H9 (cell line): ENCODE results near the gene TBX1. TPM values are rescaled to one million over a fixed set of nuclear protein-coding genes. Genes with fewer than 3 reads are reported as not detected.

Experiments
- DNase-seq: peaks from one replicate; pipeline ENCODE4 v3.0.0-alpha.2; 2017
- H2AFZ ChIP-seq: one replicate; pipeline ENCODE4 v1.6.1; 2013; ENCODE audit warnings: mild to moderate bottlenecking, low read length, control low read depth, moderate library complexity
- H2AK5ac ChIP-seq: 2 replicates; pipeline ENCODE4 v1.6.1; 2013; ENCODE audit warnings: low read length, control low read depth, mixed read lengths; ENCODE audit not compliant: insufficient read length
- H2BK120ac ChIP-seq: one replicate; pipeline ENCODE4 v1.6.1; 2013; ENCODE audit warnings: low read depth, mild to moderate bottlenecking, low read length, control low read depth, inconsistent platforms; ENCODE audit not compliant: poor library complexity, severe bottlenecking
- H2BK12ac ChIP-seq: 2 replicates; pipeline ENCODE4 v1.6.1; 2013; ENCODE audit warnings: low read length, control low read depth, mixed read lengths, low read depth; ENCODE audit not compliant: insufficient read length
- H2BK15ac ChIP-seq: 2 replicates; pipeline ENCODE4 v1.6.1; 2013; ENCODE audit warnings: low read depth, low read length, control low read depth
- H2BK20ac ChIP-seq: one replicate; pipeline ENCODE4 v1.6.1; 2013; ENCODE audit warnings: low read depth, mild to moderate bottlenecking, low read length, control low read depth, inconsistent platforms; ENCODE audit not compliant: poor library complexity, severe bottlenecking
- H2BK5ac ChIP-seq: 2 replicates; pipeline ENCODE4 v1.6.1; 2013; ENCODE audit warnings: low read length, control low read depth, mixed read lengths; ENCODE audit not compliant: insufficient read length
- H3K14ac ChIP-seq: 2 replicates; pipeline ENCODE4 v1.6.1; 2013; ENCODE audit warnings: low read length, control low read depth; ENCODE audit not compliant: insufficient read depth
- H3K18ac ChIP-seq: 2 replicates; pipeline ENCODE4 v1.6.1; 2013; ENCODE audit warnings: low read depth, mild to moderate bottlenecking, mixed read lengths, low read length, control low read depth; ENCODE audit not compliant: insufficient read length
- H3K23ac ChIP-seq: 2 replicates; pipeline ENCODE4 v1.6.1; 2013; ENCODE audit warnings: low read length, control low read depth, mixed read lengths, low read depth; ENCODE audit not compliant: insufficient read length
- H3K23me2 ChIP-seq: 2 replicates; pipeline ENCODE4 v1.6.1; 2013; ENCODE audit warnings: low read depth, mild to moderate bottlenecking, mixed read lengths, low read length, control low read depth; ENCODE audit not compliant: insufficient read length, poor library complexity, severe bottlenecking
- H3K27ac ChIP-seq: 2 replicates; pipeline ENCODE4 v1.5.1; 2013; ENCODE audit warnings: low read length, control low read depth, mixed read lengths, low read depth; ENCODE audit not compliant: insufficient read length
- H3K27me3 ChIP-seq: 2 replicates; pipeline ENCODE4 v1.6.1; 2013; ENCODE audit warnings: low read length, control low read depth, inconsistent platforms; ENCODE audit not compliant: insufficient read depth
- H3K4ac ChIP-seq: 2 replicates; pipeline ENCODE4 v1.6.1; 2013; ENCODE audit warnings: low read depth, mild to moderate bottlenecking, control low read depth, inconsistent platforms, low read length, moderate library complexity
- H3K4me1 ChIP-seq: 2 replicates; pipeline ENCODE4 v1.6.1; 2013; ENCODE audit warnings: low read length, control low read depth, inconsistent platforms; ENCODE audit not compliant: insufficient read depth
- H3K4me2 ChIP-seq: 2 replicates; pipeline ENCODE4 v1.6.1; 2013; ENCODE audit warnings: low read length, control low read depth, mixed read lengths; ENCODE audit not compliant: insufficient read length, insufficient read depth
- H3K56ac ChIP-seq: 2 replicates; pipeline ENCODE4 v1.6.1; 2013; ENCODE audit warnings: low read depth, mild to moderate bottlenecking, mixed read lengths, low read length, control low read depth; ENCODE audit not compliant: insufficient read length
- H3K79me1 ChIP-seq: 2 replicates; pipeline ENCODE4 v1.6.1; 2013; ENCODE audit warnings: low read depth, mild to moderate bottlenecking, moderate library complexity, low read length, control low read depth, inconsistent platforms; ENCODE audit not compliant: insufficient read depth, poor library complexity, severe bottlenecking
- H3K79me2 ChIP-seq: 2 replicates; pipeline ENCODE4 v1.6.1; 2013; ENCODE audit warnings: low read length, control low read depth, inconsistent platforms; ENCODE audit not compliant: insufficient read depth
- H3K9ac ChIP-seq: 2 replicates; pipeline ENCODE4 v1.6.1; 2013; ENCODE audit warnings: low read length, control low read depth, mixed read lengths; ENCODE audit not compliant: insufficient read length; ENCODE audit errors: extremely low read depth
- H3K9me3 ChIP-seq: one replicate; pipeline ENCODE4 v1.6.1; 2013; ENCODE audit warnings: low read depth, low read length, inconsistent platforms; ENCODE audit not compliant: control insufficient read depth
- H3T11ph ChIP-seq: one replicate; pipeline ENCODE4 v1.6.1; 2013; ENCODE audit warnings: mild to moderate bottlenecking, low read length, control low read depth, inconsistent platforms
- H4K20me1 ChIP-seq: one replicate; pipeline ENCODE4 v1.6.1; 2013; ENCODE audit not compliant: control insufficient read depth, insufficient read length, insufficient read depth
- H4K5ac ChIP-seq: 2 replicates; pipeline ENCODE4 v1.6.1; 2013; ENCODE audit warnings: low read depth, mild to moderate bottlenecking, mixed read lengths, low read length, control low read depth; ENCODE audit not compliant: insufficient read length
- H4K8ac ChIP-seq: replicated peaks from 2 replicates; pipeline ENCODE4 v1.6.1; 2013; ENCODE audit warnings: low read length, control low read depth, mixed read lengths, low read depth; ENCODE audit not compliant: insufficient read length
- H4K91ac ChIP-seq: 2 replicates; pipeline ENCODE4 v1.6.1; 2013; ENCODE audit warnings: low read depth, mild to moderate bottlenecking, moderate library complexity, mixed read lengths, low read length, control low read depth; ENCODE audit not compliant: insufficient read length
- H3K27ac Mint-ChIP-seq, 3 experiments: 2 replicates in 2 of 3; 3 replicates in 1 of 3; pipeline ENCODE4 v1.8.0; 2020 to 2021; ENCODE audit warnings: mixed read lengths in 3 of 3, mild to moderate bottlenecking in 1 of 3, moderate library complexity in 1 of 3
- H3K27me3 Mint-ChIP-seq: 2 replicates; pipeline ENCODE4 v1.8.0; 2021; ENCODE audit warnings: low read depth, mild to moderate bottlenecking, moderate library complexity, mixed read lengths
- H3K36me3 Mint-ChIP-seq, 3 experiments: 2 replicates in 2 of 3; 3 replicates in 1 of 3; pipeline ENCODE4 v1.8.0; 2020 to 2021; ENCODE audit warnings: low read depth in 3 of 3, mixed read lengths in 3 of 3; ENCODE audit not compliant: insufficient read depth in 1 of 3
- H3K4me1 Mint-ChIP-seq, 2 experiments: 2 replicates each; pipeline ENCODE4 v1.8.0; 2020; ENCODE audit warnings: mixed read lengths in 2 of 2
- H3K4me3 Mint-ChIP-seq, 2 experiments: 2 replicates in 1 of 2; 3 replicates in 1 of 2; pipeline ENCODE4 v1.8.0; 2020 to 2021; ENCODE audit warnings: mild to moderate bottlenecking in 2 of 2, mixed read lengths in 2 of 2, moderate library complexity in 1 of 2
- H3K9me3 Mint-ChIP-seq, 2 experiments: 2 replicates in 1 of 2; 3 replicates in 1 of 2; pipeline ENCODE4 v1.8.0; 2020; ENCODE audit warnings: mild to moderate bottlenecking in 2 of 2, mixed read lengths in 2 of 2, moderate library complexity in 1 of 2
- WGBS: extraction: QIAGEN DNeasy Blood & Tissue Kit; methylation state at CpG from one replicate; pipeline ENCODE4 v1.1.7; 2013; ENCODE audit warnings: missing lambda C conversion rate, low lambda C conversion rate, mixed read lengths; ENCODE audit not compliant: insufficient read length; ENCODE audit errors: extremely low coverage; 5-methylcytosine and 5-hydroxymethylcytosine counted together
- total RNA-seq: library from RNA; stranded (reverse); gene quantifications from 2 replicates; pipeline ENCODE4 v1.2.1, GENCODE V29; 2021
- TF ChIP-seq, protein P1 (sequence below): fragments of 200-600 bp; sonication (generic); conservative IDR thresholded peaks from 3 replicates; pipeline ENCODE4 v1.8.0; 2021; ENCODE audit warnings: antibody characterized with exemption, mild to moderate bottlenecking

TBX1 gene
- total RNA-seq, 1 experiment from 2014 or later = 2.2 TPM

DNA sequence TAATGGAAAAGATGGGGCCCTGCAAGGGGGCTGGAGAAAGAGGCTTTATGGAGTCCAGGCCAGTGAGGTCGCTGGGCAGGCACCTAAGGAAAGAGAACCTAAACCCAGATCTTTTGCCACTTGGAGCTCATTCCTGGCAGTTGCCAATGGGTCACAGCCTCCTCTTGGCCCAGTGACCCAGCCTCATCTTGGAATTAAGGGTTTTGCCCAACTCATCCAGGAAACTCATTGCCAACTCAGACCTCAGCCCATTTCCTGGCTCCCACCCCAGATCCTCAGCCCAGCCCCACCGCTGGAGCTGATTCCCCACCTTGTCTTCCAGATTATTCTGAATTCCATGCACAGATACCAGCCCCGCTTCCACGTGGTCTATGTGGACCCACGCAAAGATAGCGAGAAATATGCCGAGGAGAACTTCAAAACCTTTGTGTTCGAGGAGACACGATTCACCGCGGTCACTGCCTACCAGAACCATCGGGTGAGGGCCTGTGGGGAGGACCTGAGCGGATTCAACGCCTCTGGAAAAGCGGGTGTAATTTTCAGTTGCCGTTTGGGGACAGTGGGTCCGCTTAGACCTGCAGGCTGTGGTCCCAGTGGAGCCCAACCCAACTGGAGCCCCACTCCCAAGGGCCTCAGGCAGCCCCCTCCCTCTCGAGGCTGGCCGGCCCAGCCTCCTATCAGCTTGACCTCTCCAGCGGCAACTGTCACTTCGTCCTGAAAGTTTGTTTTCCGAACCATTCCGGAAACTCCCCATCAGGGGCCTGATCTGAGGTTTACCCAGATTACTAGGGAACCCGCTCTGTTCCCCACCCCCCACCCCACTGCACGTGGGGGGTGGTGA is 4.3 kb downstream of the TBX1 start:
- no peaks in the 10 kb centered on the region for H3K9me3 ChIP-seq
- Mint-ChIP-seq H3K36me3 (peaks cover 0 to 3% (median 0%) of the 10 kb centered on the region in 3 experiments; a peak in 2 of 7 replicates), H3K27me3 (peaks cover 86% of the 10 kb centered on the region), H3K4me1 (peaks cover 11 to 46% of the 10 kb centered on the region in 2 experiments), H3K9me3 (peaks cover 5 to 8% of the 10 kb centered on the region in 2 experiments; a peak in 3 of 5 replicates), H3K4me3 (peak overlapping the region; percentile 0 to 80; a peak in 4 of 5 replicates), H3K27ac (no peak overlapping the region)
- no peak for DNase-seq
- no peak overlapping the region for H3K56ac ChIP-seq
- H3K23ac ChIP-seq = no peak overlapping the region
- H3K9ac ChIP-seq = no peak overlapping the region
- peaks cover 73% of the 10 kb centered on the region for H3K27me3 ChIP-seq
- no peak overlapping the region for H2AFZ ChIP-seq
- no peak overlapping the region for H3K14ac ChIP-seq
- H2BK20ac ChIP-seq = no peak overlapping the region
- H2BK15ac ChIP-seq = no peak overlapping the region; the same call in 1 of the 2 replicates
- no peak overlapping the region for H2BK12ac ChIP-seq
- no CpG with 5 or more reads among the region's 25 CpGs for WGBS
- no peak overlapping the region for H2BK120ac ChIP-seq
- no peaks in the 10 kb centered on the region for H3K79me2 ChIP-seq
- no peak overlapping the region for H3K27ac ChIP-seq
- no peak overlapping the region for H4K5ac ChIP-seq
- no peak overlapping the region for H3K18ac ChIP-seq
- peaks cover 4% of the 10 kb centered on the region; the same call in 1 of the 2 replicates for H3K4me1 ChIP-seq
- H4K91ac ChIP-seq = no peak overlapping the region
- H2AK5ac ChIP-seq = no peak overlapping the region
- H3K4ac ChIP-seq = no peak overlapping the region
- H3K79me1 ChIP-seq = no peaks in the 10 kb centered on the region
- H3T11ph ChIP-seq = no peak overlapping the region
- TF ChIP-seq, protein P1, sequence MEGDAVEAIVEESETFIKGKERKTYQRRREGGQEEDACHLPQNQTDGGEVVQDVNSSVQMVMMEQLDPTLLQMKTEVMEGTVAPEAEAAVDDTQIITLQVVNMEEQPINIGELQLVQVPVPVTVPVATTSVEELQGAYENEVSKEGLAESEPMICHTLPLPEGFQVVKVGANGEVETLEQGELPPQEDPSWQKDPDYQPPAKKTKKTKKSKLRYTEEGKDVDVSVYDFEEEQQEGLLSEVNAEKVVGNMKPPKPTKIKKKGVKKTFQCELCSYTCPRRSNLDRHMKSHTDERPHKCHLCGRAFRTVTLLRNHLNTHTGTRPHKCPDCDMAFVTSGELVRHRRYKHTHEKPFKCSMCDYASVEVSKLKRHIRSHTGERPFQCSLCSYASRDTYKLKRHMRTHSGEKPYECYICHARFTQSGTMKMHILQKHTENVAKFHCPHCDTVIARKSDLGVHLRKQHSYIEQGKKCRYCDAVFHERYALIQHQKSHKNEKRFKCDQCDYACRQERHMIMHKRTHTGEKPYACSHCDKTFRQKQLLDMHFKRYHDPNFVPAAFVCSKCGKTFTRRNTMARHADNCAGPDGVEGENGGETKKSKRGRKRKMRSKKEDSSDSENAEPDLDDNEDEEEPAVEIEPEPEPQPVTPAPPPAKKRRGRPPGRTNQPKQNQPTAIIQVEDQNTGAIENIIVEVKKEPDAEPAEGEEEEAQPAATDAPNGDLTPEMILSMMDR = no peak
- no peak overlapping the region for H4K8ac ChIP-seq
- H3K4me2 ChIP-seq = peak overlapping the region; percentile 15
- peaks cover 3% of the 10 kb centered on the region for H4K20me1 ChIP-seq
- no peak overlapping the region for H2BK5ac ChIP-seq
- peaks cover 4% of the 10 kb centered on the region for H3K23me2 ChIP-seq
